A549 treated with AZD9567 at 1 μM for 4 hours (cell line): ENCODE data around the gene UTP3. TPM values are rescaled to one million over a fixed set of nuclear protein-coding genes. Genes with fewer than 3 reads are reported as not detected.

ENCODE experiments used
- total RNA-seq: library from RNA; stranded (reverse); fragments of 200-300 nt; extraction: Qiagen RNA extraction; gene quantifications from 5 replicates; pipeline ENCODE4 v1.2.3, GENCODE V29; 2022; ENCODE audit not compliant: insufficient read depth

The UTP3 gene, protein sequence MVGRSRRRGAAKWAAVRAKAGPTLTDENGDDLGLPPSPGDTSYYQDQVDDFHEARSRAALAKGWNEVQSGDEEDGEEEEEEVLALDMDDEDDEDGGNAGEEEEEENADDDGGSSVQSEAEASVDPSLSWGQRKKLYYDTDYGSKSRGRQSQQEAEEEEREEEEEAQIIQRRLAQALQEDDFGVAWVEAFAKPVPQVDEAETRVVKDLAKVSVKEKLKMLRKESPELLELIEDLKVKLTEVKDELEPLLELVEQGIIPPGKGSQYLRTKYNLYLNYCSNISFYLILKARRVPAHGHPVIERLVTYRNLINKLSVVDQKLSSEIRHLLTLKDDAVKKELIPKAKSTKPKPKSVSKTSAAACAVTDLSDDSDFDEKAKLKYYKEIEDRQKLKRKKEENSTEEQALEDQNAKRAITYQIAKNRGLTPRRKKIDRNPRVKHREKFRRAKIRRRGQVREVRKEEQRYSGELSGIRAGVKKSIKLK
- total RNA-seq, result 33.2 to 45.5 TPM (median 36.4 TPM) in 5 replicates

DNA sequence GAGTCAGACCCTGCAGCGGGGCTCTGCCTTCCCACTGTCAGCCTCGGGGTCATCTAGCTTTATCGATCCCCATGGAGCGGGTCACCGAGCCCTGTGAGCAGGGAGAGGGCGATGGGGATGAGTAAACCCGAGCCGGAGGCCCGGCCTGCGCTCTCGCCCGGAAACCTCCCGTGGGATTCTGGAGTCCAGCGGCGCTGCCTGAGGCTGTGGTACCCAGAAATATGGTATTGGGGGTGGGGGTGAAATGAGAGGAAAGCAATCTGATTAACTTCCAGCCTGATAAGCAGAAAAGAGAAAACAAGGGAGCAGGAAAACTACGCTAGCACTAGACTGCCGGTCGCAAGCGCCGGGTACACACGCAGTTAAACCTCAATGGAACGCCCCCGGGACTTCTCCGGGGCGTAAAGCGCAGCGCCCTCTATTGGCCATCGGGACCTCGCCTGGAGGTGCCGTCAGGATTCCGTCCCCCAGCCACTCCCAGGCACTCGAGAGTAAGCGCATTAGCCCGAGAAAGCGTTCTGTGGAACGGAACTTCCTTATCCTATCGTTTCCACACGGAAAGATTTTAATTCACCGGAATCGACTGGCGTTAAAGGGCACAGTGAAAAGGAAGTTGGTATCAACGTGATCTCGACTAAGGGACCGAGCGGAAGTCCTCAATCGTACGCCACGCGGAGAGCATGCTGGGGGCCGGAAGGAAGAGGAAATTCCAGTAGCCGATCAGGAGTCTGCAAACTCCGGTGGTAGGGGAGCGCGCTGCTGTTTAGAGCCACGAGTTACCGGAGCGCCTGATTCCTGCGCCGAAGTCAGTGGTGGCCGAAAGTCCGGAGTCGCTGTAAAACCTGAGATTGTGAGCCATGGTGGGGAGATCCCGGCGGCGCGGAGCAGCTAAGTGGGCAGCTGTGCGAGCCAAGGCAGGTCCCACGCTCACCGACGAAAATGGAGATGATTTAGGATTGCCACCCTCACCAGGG, at the start of gene UTP3:
Gene UTP3 (plus strand): TSS at position 712 of the 974 bp plus-strand sequence. CDS start 146 bp downstream, at position 858.

DNA sequence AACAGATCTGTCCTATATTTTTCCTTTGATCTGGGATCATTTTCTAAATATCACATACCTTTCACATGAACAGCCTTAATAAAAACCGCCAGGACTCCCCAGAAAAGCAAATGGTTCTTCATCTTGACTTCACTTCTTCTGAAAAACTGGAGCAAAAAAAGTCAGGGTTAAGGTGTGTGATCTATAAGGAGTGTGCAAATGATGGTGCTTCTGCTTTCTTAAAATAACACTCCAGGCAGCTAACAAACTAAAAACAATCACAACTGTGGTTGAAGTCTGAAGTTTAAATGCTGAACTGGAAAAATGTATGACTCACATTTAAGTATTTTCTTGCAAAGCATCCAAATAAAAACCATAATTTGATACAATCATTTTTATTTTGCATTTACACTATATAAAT, 22.0 kb upstream of the UTP3 start, which contains the start of gene JCHAIN:
Gene JCHAIN (minus strand): TSS at position 140 of the 400 bp plus-strand sequence. CDS start 18 bp downstream, at position 122.

DNA sequence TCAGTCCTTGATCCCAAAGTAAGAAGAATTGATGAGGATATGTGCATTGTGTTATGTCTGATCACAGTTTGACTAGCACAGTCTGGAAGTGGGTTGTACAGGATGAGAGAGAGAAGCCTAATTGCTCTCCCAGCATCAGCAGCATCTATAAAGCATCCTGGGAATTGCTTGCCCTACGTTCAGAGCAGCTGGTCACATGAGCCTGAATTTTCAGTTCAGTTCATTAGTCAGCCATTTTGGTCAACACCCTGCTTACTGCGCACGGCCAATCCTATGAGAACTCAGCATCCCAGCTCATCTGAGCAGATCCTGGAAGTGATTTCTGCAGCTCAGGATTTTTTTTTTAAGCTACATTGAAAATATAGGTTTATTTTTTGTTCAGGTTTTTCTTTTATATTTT, 33.4 kb downstream of the UTP3 start, which contains the start of gene RUFY3:
Gene RUFY3 (plus strand): TSS at position 218 of the 400 bp plus-strand sequence. CDS start 610 bp downstream, outside the sequence.

Other genes with a start within 250 kb of the UTP3 start
- not detected in 5 replicates for gene MUC7, start 216.3 kb upstream of the UTP3 start, total RNA-seq
- 0.08 TPM in 1 of 5 replicates, not detected in the others for gene AMTN, start 170.0 kb upstream of the UTP3 start, total RNA-seq
- gene AMBN, start 96.3 kb upstream of the UTP3 start, total RNA-seq, result not detected in 5 replicates
- not detected in 5 replicates for gene ENAM, start 59.8 kb upstream of the UTP3 start, total RNA-seq
- 0.11 to 0.19 TPM (median 0.16 TPM) in 4 of 5 replicates, not detected in the other for gene JCHAIN, start 22.0 kb upstream of the UTP3 start, total RNA-seq
- 6.9 to 10.1 TPM (median 7.2 TPM) in 5 replicates for gene RUFY3, start 33.4 kb downstream of the UTP3 start, total RNA-seq
- 78.0 to 93.1 TPM (median 78.4 TPM) in 5 replicates for gene GRSF1, start 151.4 kb downstream of the UTP3 start, total RNA-seq
- 4.4 to 7.2 TPM (median 6.7 TPM) in 5 replicates for gene MOB1B, start 213.8 kb downstream of the UTP3 start, total RNA-seq